Gastroesophageal sphincter (tissue), 4 donors: ENCODE results near the gene MTG1. TPM values are rescaled to one million over a fixed set of nuclear protein-coding genes. Genes with fewer than 3 reads are reported as not detected.

Experiments
- ATAC-seq: fragments of 150-250 bp; one replicate; pipeline ENCODE4 v1.9.1; 2016; ENCODE audit warnings: mild to moderate bottlenecking, moderate library complexity
- H3K27ac ChIP-seq, 4 donors: fragments of 200-600 bp; sonication (generic) in 3 of 4; 1 replicate in 3 of 4; 2 replicates in 1 of 4; pipeline ENCODE4 v1.5.1; 2016 to 2019
- H3K27me3 ChIP-seq: fragments of 200-600 bp; sonication (generic); one replicate; pipeline ENCODE4 v1.5.1; 2019
- H3K36me3 ChIP-seq, 2 donors: fragments of 200-600 bp; sonication (generic); one replicate each; pipeline ENCODE4 v1.5.1; 2019; ENCODE audit warnings: control low read depth in 1 of 2
- H3K4me1 ChIP-seq, 3 donors: fragments of 200-600 bp; sonication (generic); 1 replicate in 2 of 3; 2 replicates in 1 of 3; pipeline ENCODE4 v1.5.1; 2016 to 2019; ENCODE audit warnings: control low read depth in 2 of 3
- H3K4me3 ChIP-seq, 2 donors: fragments of 200-600 bp; sonication (generic); one replicate each; pipeline ENCODE4 v1.5.1; 2019; ENCODE audit warnings: mild to moderate bottlenecking in 1 of 2, moderate library complexity in 1 of 2
- H3K9me3 ChIP-seq, 3 donors: fragments of 200-600 bp; sonication (generic); one replicate each; pipeline ENCODE4 v1.5.1; 2017 to 2019; ENCODE audit warnings: control low read depth in 2 of 3
- CTCF ChIP-seq, 4 experiments: fragments of 200-600 bp in 2 of 4; fragments of 450-650 bp in 2 of 4; sonication (generic) in 1 of 4; IDR thresholded peaks; one replicate each; pipeline ENCODE4 v1.5.1; 2017 to 2019; ENCODE audit warnings: antibody characterized with exemption in 4 of 4, mild to moderate bottlenecking in 2 of 4, moderate library complexity in 2 of 4
- EP300 ChIP-seq: sonication (generic); formaldehyde crosslinking; IDR thresholded peaks from one replicate; pipeline ENCODE4 v1.6.1; 2017; ENCODE audit warnings: antibody characterized with exemption, mild to moderate bottlenecking
- POLR2A ChIP-seq, 2 donors: fragments of 450-650 bp; IDR thresholded peaks; one replicate each; pipeline ENCODE4 v1.6.1; 2017; ENCODE audit warnings: antibody characterized with exemption in 2 of 2, mild to moderate bottlenecking in 2 of 2, moderate library complexity in 1 of 2
- POLR2AphosphoS5 ChIP-seq: sonication (generic); formaldehyde crosslinking; IDR thresholded peaks from one replicate; pipeline ENCODE4 v1.6.1; 2017; ENCODE audit warnings: antibody characterized with exemption
- WGBS, 2 donors: methylation state at CpG; one replicate each; pipeline ENCODE4 v1.1.5; 2018; ENCODE audit warnings: low coverage in 1 of 2; 5-methylcytosine and 5-hydroxymethylcytosine counted together
- total RNA-seq, 4 donors: library from RNA; depleted of rRNA; stranded (reverse); fragments of >200 nt; gene quantifications; one replicate each; pipeline ENCODE4 v1.1.0, GENCODE V29; 2016

Gene MTG1
- total RNA-seq, 4 donors from 2014 or later: 13.2 to 25.9 (median 18.4) TPM

DNA sequence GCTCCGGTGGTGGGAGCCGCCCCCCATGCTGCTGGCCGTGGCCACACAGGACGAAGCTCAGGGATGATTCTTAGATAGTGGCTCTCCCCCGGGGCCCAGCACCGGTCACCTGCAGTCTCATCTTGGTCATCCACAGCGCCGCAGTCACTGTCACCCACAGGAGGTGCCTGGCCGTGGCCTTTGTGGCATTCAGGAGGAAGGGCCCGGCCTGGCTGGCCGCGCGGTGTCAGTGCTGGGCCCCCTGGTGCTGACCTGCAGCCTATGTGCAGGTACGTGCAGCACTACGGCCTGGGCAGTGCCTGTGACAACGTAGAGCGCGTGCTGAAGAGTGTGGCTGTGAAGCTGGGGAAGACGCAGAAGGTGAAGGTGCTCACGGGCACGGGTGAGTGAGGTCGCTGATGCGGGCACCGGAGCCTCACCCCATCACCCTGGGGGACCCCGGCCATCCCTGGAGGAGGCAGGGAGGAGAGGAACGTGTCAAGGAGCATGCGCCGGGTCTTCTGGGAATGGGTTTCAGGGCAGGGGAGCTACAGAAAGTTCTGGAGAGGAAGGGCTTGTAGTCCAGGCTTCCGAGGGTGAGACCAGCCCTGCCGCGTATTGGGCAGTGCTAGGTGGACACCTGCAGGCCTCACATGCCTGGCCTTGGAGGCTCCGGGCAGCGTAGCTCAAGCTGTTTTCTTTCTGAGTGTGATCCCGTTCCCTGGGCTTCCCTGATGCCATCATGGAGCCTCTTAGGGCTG lies 25.4 kb downstream of the MTG1 start:
- peaks cover 0 to 55% of the 10 kb centered on the region in 2 donors for H3K36me3 ChIP-seq
- H3K27ac ChIP-seq: no peak overlapping the region
- TF ChIP-seq POLR2A (IDR thresholded peaks at IDR 0.05): no peak
- no peak for TF ChIP-seq CTCF (IDR thresholded peaks at IDR 0.05)
- TF ChIP-seq EP300: no peak
- no peak for TF ChIP-seq POLR2AphosphoS5
- ATAC-seq: no peak
- WGBS, 2 donors: 50 to 89% methylated on average over 2 to 3 of the region's 34 CpGs
- H3K27me3 ChIP-seq: peaks cover 19% of the 10 kb centered on the region
- peaks cover 0 to 10% (median 0%) of the 10 kb centered on the region in 3 donors for H3K4me1 ChIP-seq
- no peak overlapping the region for H3K4me3 ChIP-seq
- no peaks in the 10 kb centered on the region for H3K9me3 ChIP-seq

GRCh38 chr10:133420028-133420427 lies 26.1 kb downstream of the MTG1 start:
- Histone ChIP-seq H3K4me1 (peaks cover 0 to 10% (median 0%) of the 10 kb centered on the region in 3 donors), H3K27me3 (peaks cover 25% of the 10 kb centered on the region), H3K27ac (no peak overlapping the region), H3K36me3 (peaks cover 0 to 49% of the 10 kb centered on the region in 2 donors), H3K9me3 (no peaks in the 10 kb centered on the region), H3K4me3 (no peak overlapping the region)
- ATAC-seq: no peak
- WGBS, 2 donors: 93% methylated on average over 3 to 9 of the region's 17 CpGs
- TF ChIP-seq POLR2AphosphoS5 (no peak), POLR2A (IDR thresholded peaks at IDR 0.05) (no peak)

GRCh38 chr10:133420579-133420978 lies 26.6 kb downstream of the MTG1 start:
- Histone ChIP-seq H3K4me1 (peaks cover 0 to 10% (median 0%) of the 10 kb centered on the region in 3 donors), H3K27ac (no peak overlapping the region), H3K9me3 (no peaks in the 10 kb centered on the region), H3K27me3 (peaks cover 29% of the 10 kb centered on the region), H3K36me3 (peaks cover 0 to 44% of the 10 kb centered on the region in 2 donors), H3K4me3 (no peak overlapping the region)
- no peak for ATAC-seq
- TF ChIP-seq CTCF (IDR thresholded peaks at IDR 0.05): no peak
- no peak for TF ChIP-seq POLR2AphosphoS5
- TF ChIP-seq POLR2A (IDR thresholded peaks at IDR 0.05): no peak
- no peak for TF ChIP-seq EP300
- WGBS, 2 donors: no CpG with 5 or more reads among the region's 6 CpGs

GRCh38 chr10:133421336-133422222 lies 27.6 kb downstream of the MTG1 start:
- peaks cover 0 to 37% of the 10 kb centered on the region in 2 donors for H3K36me3 ChIP-seq
- no peak for ATAC-seq
- WGBS, 2 donors: 100% methylated on average over 1 of the region's 17 CpGs; no CpG with 5 or more reads in 1 of the 2 donors

More at GRCh38 chr10:133421336-133422222, 27.6 kb downstream of the MTG1 start:
- TF ChIP-seq POLR2AphosphoS5 (no peak), POLR2A (IDR thresholded peaks at IDR 0.05) (no peak), CTCF (IDR thresholded peaks at IDR 0.05) (no peak), EP300 (no peak)
- Histone ChIP-seq H3K27ac (no peak overlapping the region), H3K4me3 (no peak overlapping the region), H3K9me3 (no peaks in the 10 kb centered on the region), H3K4me1 (peaks cover 0 to 10% (median 0%) of the 10 kb centered on the region in 3 donors), H3K27me3 (peaks cover 29% of the 10 kb centered on the region)
